Transverse colon (tissue), 3 donors: Measurements from ENCODE around the gene PHACTR4.

ENCODE experiments used
- POLR2A ChIP-seq: fragments of 450-650 bp; IDR thresholded peaks from one replicate; pipeline ENCODE4 v1.6.1; 2016; ENCODE audit warnings: antibody characterized with exemption, mild to moderate bottlenecking, moderate library complexity
- TF ChIP-seq, protein P1 (sequence below), 5 experiments: fragments of 200-600 bp in 3 of 5; fragments of 450-650 bp in 2 of 5; sonication (generic) in 3 of 5; IDR thresholded peaks; 1 replicate in 2 of 5; 2 replicates in 3 of 5; pipeline ENCODE4 v1.5.1; 2016 to 2017; ENCODE audit warnings: antibody characterized with exemption in 5 of 5, inconsistent platforms in 3 of 5, mild to moderate bottlenecking in 2 of 5, moderate library complexity in 1 of 5

DNA sequence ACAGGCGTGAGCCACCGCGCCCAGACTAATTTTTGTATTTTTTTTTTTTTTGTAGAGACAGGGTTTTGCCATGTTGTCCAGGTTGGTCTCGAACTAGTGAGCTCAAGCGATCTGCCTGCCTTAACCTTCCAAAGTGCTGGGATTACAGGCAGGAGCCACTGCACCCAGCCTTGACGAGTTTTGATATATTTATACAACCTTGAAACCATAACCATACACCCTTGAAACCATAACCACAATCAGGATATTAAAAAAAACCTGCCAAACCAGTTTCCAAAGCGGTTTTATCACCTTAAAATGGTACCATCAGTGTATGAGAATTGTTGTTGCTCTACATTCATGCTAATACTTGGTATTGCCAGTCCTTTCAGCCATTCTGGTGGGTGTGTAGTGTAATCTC is 3.7 kb upstream of the PHACTR4 start:
- TF ChIP-seq, protein P1, sequence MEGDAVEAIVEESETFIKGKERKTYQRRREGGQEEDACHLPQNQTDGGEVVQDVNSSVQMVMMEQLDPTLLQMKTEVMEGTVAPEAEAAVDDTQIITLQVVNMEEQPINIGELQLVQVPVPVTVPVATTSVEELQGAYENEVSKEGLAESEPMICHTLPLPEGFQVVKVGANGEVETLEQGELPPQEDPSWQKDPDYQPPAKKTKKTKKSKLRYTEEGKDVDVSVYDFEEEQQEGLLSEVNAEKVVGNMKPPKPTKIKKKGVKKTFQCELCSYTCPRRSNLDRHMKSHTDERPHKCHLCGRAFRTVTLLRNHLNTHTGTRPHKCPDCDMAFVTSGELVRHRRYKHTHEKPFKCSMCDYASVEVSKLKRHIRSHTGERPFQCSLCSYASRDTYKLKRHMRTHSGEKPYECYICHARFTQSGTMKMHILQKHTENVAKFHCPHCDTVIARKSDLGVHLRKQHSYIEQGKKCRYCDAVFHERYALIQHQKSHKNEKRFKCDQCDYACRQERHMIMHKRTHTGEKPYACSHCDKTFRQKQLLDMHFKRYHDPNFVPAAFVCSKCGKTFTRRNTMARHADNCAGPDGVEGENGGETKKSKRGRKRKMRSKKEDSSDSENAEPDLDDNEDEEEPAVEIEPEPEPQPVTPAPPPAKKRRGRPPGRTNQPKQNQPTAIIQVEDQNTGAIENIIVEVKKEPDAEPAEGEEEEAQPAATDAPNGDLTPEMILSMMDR (IDR thresholded peaks at IDR 0.05) = no peak
- TF ChIP-seq POLR2A = no peak
